ENCODE results near the gene B4GALT7.

B4GALT7 gene

GRCh38 chr5:177595991-177596774, 3.7 kb upstream of the B4GALT7 start:
- POLR2A ChIA-PET = interaction anchor here (1.3 kb wide), 1 partner anchor 101 kb away, joined by 3 read pairs; no protein-coding TSS in a partner anchor
- no peak for DNase-seq (ENCODE audit: low read depth, low spot score)
- CTCF ChIA-PET = no interaction called here
- H3K4me3 ChIP-seq (ENCODE audit: low read depth, low read length) = no peak overlapping the region
- no peak for TF ChIP-seq CTCF (IDR thresholded peaks at IDR 0.05; ENCODE audit: insufficient read depth, low read length, missing control alignments)

- ChIA-PET CTCF (no interaction called here), POLR2A (no interaction called here)
- H3K4me3 ChIP-seq (ENCODE audit: low read depth, low read length) = no peak overlapping the region
- DNase-seq (ENCODE audit: low read depth, low spot score) = no peak
- TF ChIP-seq CTCF (IDR thresholded peaks at IDR 0.05; ENCODE audit: insufficient read depth, low read length, missing control alignments) = no peak
Observed at GRCh38 chr5:177596775-177597238, 3.1 kb upstream of the B4GALT7 start.

GRCh38 chr5:177598477-177598876, 1.5 kb upstream of the B4GALT7 start:
- CTCF ChIA-PET = interaction anchor here (1.4 to 2.3 kb wide), 3 partner anchors 9 to 37 kb away, joined by 4 to 7 read pairs (median 5); no protein-coding TSS in a partner anchor
- TF ChIP-seq CTCF (IDR thresholded peaks at IDR 0.05; ENCODE audit: insufficient read depth, low read length, missing control alignments) = no peak
- no peak overlapping the region for H3K4me3 ChIP-seq (ENCODE audit: low read depth, low read length)
- POLR2A ChIA-PET = interaction anchor here (0.8 to 2.0 kb wide), 3 partner anchors 61 to 104 kb away, joined by 4 to 10 read pairs (median 4); partner anchors contain the start of gene PDLIM7
- DNase-seq (ENCODE audit: low read depth, low spot score) = no peak

- no peak for DNase-seq (ENCODE audit: low read depth, low spot score)
- POLR2A ChIA-PET = interaction anchor here (1.2 to 2.2 kb wide), 3 partner anchors 8 to 63 kb away, joined by 5 to 15 read pairs (median 10); partner anchors contain the start of gene TMED9
- H3K4me3 ChIP-seq (ENCODE audit: low read depth, low read length) = peak overlapping the region; percentile 80
- CTCF ChIA-PET = interaction anchor here (2.3 kb wide), 1 partner anchor 8 kb away, joined by 7 read pairs; no protein-coding TSS in a partner anchor
- TF ChIP-seq CTCF (IDR thresholded peaks at IDR 0.05; ENCODE audit: insufficient read depth, low read length, missing control alignments) = no peak
Observed at GRCh38 chr5:177600508-177601018, 631 bp downstream of the B4GALT7 start.

GRCh38 chr5:177601126-177601525, 1.2 kb downstream of the B4GALT7 start:
- DNase-seq (ENCODE audit: low read depth, low spot score) = no peak
- H3K4me3 ChIP-seq (ENCODE audit: low read depth, low read length) = peak overlapping the region; percentile 80
- ChIA-PET POLR2A (interaction anchor here (1.2 to 2.2 kb wide), 2 partner anchors 9 to 55 kb away, joined by 5 to 15 read pairs; partner anchors contain the start of gene TMED9), CTCF (no interaction called here)
- TF ChIP-seq CTCF (IDR thresholded peaks at IDR 0.05; ENCODE audit: insufficient read depth, low read length, missing control alignments) = no peak

Measured in AG04449 (cell line).